HG03095 (cell line): ENCODE results near the gene HLCS.

Source experiments
- ATAC-seq: cut with Tn5 transposase; IDR thresholded peaks from one replicate; pipeline ENCODE4 v1.9.1; 2021; ENCODE audit warnings: moderate library complexity; ENCODE audit not compliant: unreplicated experiment

Gene HLCS

DNA sequence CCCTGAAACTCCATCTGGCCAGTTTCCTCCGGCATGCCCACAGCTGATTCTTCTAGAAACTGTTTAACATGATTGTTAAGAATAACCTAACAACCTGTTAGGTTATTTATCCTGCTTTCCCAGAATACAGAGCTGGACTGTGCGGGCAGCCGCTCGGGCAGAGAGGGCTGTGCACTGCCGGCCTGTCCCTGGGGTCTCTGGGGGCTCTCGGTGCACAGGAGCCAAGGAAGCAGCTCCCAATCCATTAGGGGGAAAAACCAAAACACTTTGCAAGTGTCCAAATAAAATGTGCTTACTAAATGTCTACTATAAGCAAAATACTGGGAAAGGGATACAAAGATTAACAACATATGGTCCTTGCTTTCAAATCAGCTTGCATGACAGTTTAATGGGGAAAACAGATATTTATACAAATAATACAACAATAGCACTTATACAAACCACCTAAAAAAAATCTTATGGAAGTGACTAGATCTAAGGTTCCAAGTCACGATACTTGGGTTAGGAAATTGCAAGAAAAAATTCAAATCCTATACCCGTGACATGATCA is 50.7 kb downstream of the HLCS start:
- no peak for ATAC-seq

DNA sequence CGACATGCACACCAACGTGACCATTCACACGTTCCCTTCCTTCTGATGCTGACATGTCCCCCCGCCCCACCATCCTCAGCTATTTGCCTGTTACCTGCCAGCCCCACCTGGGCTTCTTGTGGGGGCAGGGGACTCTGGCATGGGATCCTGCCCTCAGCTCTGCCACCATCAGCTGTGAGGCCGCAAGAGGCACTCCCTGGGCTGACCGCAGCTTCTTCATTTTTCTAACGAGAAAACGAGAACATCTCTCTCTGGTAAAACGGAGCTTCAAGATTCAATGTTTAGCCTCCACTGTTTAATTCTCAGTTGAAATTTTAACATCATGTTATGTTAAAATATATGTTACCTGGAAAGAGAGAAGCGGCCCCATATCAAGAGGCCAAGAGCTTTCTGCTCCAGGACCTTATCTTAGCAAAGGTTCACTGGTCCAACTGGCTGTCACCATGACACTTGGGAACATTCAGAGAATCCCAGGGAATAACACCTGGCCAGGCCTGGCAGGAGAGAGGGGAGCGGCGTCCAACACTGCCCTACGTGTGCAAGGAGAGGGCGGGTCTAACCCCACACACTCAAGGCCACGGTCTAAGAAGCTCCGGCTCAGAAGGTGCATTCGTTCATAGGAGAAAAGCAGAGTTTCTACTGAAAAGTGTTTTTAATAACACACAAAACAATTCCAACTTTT is 51.3 kb downstream of the HLCS start:
- ATAC-seq = no peak

GRCh38 chr21:36914244-36915013 is 52.0 kb downstream of the HLCS start:
- ATAC-seq = no peak

- no peak for ATAC-seq
Measured at GRCh38 chr21:36913247-36914169, 53.0 kb downstream of the HLCS start.

- no peak for ATAC-seq
Measured at GRCh38 chr21:36910581-36911307, 55.7 kb downstream of the HLCS start.

GRCh38 chr21:36909901-36910561 is 56.4 kb downstream of the HLCS start:
- ATAC-seq = no peak

- ATAC-seq = no peak
Measured at GRCh38 chr21:36909423-36909822, 57.0 kb downstream of the HLCS start.

DNA sequence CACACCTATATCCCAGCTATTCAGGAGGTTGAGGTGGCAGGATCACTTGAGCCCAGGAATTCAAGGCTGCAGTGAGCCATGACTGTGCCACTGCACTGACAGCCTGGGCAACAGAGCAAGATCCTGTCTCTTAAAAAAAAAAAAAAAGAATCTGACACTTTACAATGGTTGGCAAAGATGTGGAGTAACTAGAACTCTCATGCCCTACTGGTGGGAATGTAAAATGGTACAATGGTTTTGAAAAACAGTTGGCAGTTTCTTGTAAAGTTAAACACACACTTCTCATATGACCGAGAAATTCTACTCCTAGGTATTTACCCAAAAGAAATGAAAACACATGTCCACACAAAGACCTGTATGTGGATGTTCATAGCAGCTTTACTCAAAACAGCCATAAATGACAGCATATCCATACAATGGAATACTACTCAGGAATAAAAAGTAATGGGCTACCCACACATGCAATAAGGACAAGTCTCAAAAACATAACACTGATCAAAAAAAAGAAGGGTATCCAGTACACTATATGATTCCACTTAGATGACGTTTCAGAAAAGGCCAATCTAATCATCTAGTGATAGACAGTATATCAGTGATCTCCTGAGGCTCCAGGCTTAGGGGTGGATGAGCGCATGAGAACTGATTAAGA is 58.1 kb downstream of the HLCS start:
- ATAC-seq = no peak

DNA sequence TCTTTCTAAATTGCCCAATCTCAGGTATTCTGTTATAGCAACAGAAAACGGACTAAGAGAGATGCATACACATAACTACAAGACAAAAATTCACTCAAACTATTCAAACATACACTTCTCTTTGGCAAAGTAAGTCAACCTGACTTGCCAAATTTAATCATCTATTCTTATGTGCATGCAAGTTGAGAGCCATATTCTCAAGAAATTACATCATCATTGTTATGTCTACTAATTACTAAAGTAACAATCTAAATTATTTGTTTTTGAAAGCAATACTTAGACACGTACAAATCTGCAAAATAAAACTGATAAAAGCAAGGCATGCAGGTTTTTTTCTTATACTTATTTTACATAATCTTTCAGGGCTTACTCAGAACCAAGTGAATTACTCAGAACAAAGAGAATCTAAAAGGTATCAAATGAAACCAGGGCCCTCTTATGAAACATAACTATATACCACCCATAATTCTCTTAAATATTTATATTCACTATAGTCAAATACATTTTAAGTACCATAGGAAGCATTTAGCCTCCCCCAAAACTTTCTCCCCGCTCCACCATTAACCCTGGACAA is 62.3 kb downstream of the HLCS start:
- ATAC-seq = no peak

DNA sequence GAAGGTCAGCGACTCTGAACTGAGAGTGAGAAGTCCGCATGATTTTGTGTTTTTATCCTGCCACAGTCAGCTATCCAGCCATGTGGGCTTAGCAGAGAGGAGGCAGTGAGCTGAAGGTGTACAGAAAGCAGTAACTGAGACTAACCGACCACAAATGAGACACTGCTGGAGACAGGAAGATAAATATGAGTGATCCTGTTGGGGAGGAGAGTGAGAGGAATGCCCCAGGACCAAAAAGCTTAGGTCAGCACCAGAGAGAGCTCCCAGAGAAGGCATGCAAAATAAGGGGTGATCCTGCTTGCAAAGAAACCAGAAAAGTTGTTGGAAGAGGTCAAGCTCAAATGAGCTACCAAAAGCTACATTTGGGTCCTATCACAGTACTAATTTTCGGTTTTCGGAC is 63.7 kb downstream of the HLCS start:
- no peak for ATAC-seq

DNA sequence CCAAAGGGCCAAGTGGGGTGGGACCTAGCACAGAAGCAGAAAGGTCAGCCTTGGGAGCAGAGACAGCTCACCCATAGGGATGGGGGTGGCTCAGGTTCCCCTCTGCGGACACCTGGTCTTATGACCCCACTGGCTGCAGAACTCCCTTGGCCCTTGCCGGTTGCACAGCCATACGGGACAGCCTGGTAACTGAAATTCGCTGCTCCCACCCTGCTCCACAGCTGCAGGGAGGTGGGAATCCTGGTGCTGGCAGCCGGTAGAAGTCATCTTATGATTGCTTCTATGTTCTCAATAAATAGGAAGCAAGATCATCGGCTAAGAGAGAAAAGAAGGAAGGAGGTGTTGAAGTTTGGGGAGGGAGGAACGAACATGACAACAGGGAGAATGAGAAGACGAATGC is 64.1 kb downstream of the HLCS start:
- no peak for ATAC-seq

DNA sequence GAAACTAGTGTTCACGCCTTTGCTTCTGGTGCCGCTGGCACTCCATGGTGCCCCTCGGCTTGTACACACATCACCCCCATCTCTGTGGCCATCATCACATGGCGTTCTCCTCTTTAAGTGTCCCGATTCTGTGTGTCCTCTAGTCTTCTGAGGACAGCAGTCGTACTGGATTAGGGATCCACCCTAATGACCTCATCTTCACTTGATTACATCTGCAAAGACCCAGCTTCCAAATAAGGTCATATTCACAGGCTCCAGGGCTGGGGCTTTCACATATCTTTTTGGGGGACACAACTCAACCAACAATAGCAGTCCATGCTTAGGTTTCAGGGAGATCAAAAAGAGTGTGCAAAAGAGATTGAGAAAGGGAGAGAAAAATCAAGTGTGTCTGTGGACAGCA is 64.9 kb downstream of the HLCS start:
- no peak for ATAC-seq

GRCh38 chr21:36893581-36893980 is 72.9 kb downstream of the HLCS start:
- ATAC-seq = no peak

- ATAC-seq = no peak
Measured at GRCh38 chr21:36892201-36892600, 74.3 kb downstream of the HLCS start.

GRCh38 chr21:36891692-36892091 is 74.8 kb downstream of the HLCS start:
- no peak for ATAC-seq

GRCh38 chr21:36891121-36891520 is 75.3 kb downstream of the HLCS start:
- no peak for ATAC-seq

DNA sequence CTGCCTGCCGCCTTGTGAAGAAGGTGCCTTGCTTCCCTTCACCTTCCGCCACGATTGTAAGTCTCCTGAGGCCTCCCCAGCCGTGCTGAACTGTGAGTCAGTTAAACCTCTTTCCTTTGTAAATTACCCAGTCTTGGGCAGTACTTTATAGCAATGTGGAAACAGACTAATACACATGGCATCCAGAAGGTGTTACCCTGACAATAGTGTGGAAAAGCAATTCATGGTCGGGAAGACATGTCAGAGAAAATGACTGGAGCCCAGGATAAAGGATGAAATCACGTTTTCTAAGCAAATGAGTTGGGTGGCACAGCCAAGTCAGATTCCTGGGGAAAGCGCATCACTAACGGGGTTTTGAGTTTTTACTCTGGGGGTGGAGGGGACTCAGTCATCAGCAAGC is 76.4 kb downstream of the HLCS start:
- no peak for ATAC-seq

- ATAC-seq = no peak
Measured at GRCh38 chr21:36889401-36889800, 77.1 kb downstream of the HLCS start.

DNA sequence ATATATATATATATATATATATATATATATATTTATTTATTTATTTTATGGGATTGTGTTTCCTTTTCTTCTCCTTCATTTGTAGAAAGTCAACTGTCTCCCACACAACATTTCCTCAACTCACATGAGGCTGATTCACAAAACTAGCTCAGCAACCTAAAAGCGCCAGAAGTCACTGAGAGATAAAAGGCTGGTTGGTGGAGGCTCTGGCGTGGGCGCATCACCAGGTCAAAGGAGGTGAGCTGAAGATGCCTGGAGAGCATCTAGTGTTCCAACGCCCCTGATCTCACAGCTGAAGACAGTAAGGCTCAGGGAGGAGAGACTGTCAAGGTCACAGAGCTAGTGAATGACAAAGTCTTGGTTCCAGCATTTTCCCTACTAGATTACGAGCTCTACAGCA is 78.0 kb downstream of the HLCS start:
- no peak for ATAC-seq
